Measurements from ENCODE around the gene PSMC3.
A peak's percentile ranks its signal among the peaks of the same experiment; 100 is the strongest.

Gene PSMC3

GRCh38 chr11:47430524-47430923 is 4.3 kb upstream of the PSMC3 start:
- Histone ChIP-seq H3K4me1 (ENCODE audit: low read depth, poor library complexity, severe bottlenecking) (no peaks in the 10 kb centered on the region), H3K9ac (no peak overlapping the region), H3K4me2 (no peak overlapping the region), H3K27me3 (ENCODE audit: insufficient read depth, low read depth) (no peaks in the 10 kb centered on the region), H3K79me2 (ENCODE audit: insufficient read depth, low read depth) (peaks cover 6% of the 10 kb centered on the region), H3K36me3 (ENCODE audit: insufficient read depth) (no peaks in the 10 kb centered on the region), H2AFZ (ENCODE audit: low read depth) (no peak overlapping the region), H3K4me3 (IDR thresholded peaks at IDR 0.05; ENCODE audit: insufficient read depth, low read depth, low read length) (no peak overlapping the region), H4K20me1 (ENCODE audit: insufficient read depth) (no peaks in the 10 kb centered on the region), H3K27ac (no peak overlapping the region)
- no peak for TF ChIP-seq CTCF (conservative IDR thresholded peaks at IDR 0.05; ENCODE audit: low read depth, low read length)

- no peaks in the 10 kb centered on the region for H3K27me3 ChIP-seq (ENCODE audit: insufficient read depth, low read depth)
- H3K9ac ChIP-seq: peak overlapping the region; percentile 93
- H3K4me3 ChIP-seq (IDR thresholded peaks at IDR 0.05; ENCODE audit: insufficient read depth, low read depth, low read length): no peak overlapping the region
- H3K79me2 ChIP-seq (ENCODE audit: insufficient read depth, low read depth): peaks cover 23% of the 10 kb centered on the region
- peaks cover 10% of the 10 kb centered on the region; the same call in 1 of the 2 replicates for H3K36me3 ChIP-seq (ENCODE audit: insufficient read depth)
- H3K27ac ChIP-seq: peak overlapping the region; percentile 85
- no peaks in the 10 kb centered on the region for H4K20me1 ChIP-seq (ENCODE audit: insufficient read depth)
- TF ChIP-seq CTCF (conservative IDR thresholded peaks at IDR 0.05; ENCODE audit: low read depth, low read length): no peak
- H3K4me2 ChIP-seq: peak overlapping the region; percentile 99
- H3K4me1 ChIP-seq (ENCODE audit: low read depth, poor library complexity, severe bottlenecking): peaks cover 8% of the 10 kb centered on the region
- H2AFZ ChIP-seq (ENCODE audit: low read depth): peak overlapping the region; percentile 95
These were observed 628 bp downstream of the PSMC3 start for GRCh38 chr11:47425611-47426010.

GRCh38 chr11:47418454-47419259 is 7.6 kb downstream of the PSMC3 start:
- H3K4me1 ChIP-seq (ENCODE audit: low read depth, poor library complexity, severe bottlenecking): no peaks in the 10 kb centered on the region
- H3K27me3 ChIP-seq (ENCODE audit: insufficient read depth, low read depth): no peaks in the 10 kb centered on the region
- H4K20me1 ChIP-seq (ENCODE audit: insufficient read depth): no peaks in the 10 kb centered on the region
- no peak overlapping the region for H3K4me2 ChIP-seq
- no peak overlapping the region for H2AFZ ChIP-seq (ENCODE audit: low read depth)
- no peaks in the 10 kb centered on the region for H3K79me2 ChIP-seq (ENCODE audit: insufficient read depth, low read depth)
- TF ChIP-seq CTCF (conservative IDR thresholded peaks at IDR 0.05; ENCODE audit: low read depth, low read length): no peak
- no peak overlapping the region for H3K27ac ChIP-seq
- no peak overlapping the region for H3K9ac ChIP-seq
- H3K36me3 ChIP-seq (ENCODE audit: insufficient read depth): peaks cover 18% of the 10 kb centered on the region; the same call in 1 of the 2 replicates
- H3K4me3 ChIP-seq (IDR thresholded peaks at IDR 0.05; ENCODE audit: insufficient read depth, low read depth, low read length): no peak overlapping the region

GRCh38 chr11:47417712-47418111 is 8.5 kb downstream of the PSMC3 start:
- no peak overlapping the region for H3K9ac ChIP-seq
- no peaks in the 10 kb centered on the region for H3K4me1 ChIP-seq (ENCODE audit: low read depth, poor library complexity, severe bottlenecking)
- H3K36me3 ChIP-seq (ENCODE audit: insufficient read depth): peaks cover 14% of the 10 kb centered on the region; the same call in 1 of the 2 replicates
- H4K20me1 ChIP-seq (ENCODE audit: insufficient read depth): no peaks in the 10 kb centered on the region
- no peak overlapping the region for H3K4me3 ChIP-seq (IDR thresholded peaks at IDR 0.05; ENCODE audit: insufficient read depth, low read depth, low read length)
- no peak overlapping the region for H3K27ac ChIP-seq
- no peaks in the 10 kb centered on the region for H3K27me3 ChIP-seq (ENCODE audit: insufficient read depth, low read depth)
- no peak overlapping the region for H2AFZ ChIP-seq (ENCODE audit: low read depth)
- no peak overlapping the region for H3K4me2 ChIP-seq
- no peak for TF ChIP-seq CTCF (conservative IDR thresholded peaks at IDR 0.05; ENCODE audit: low read depth, low read length)
- no peaks in the 10 kb centered on the region for H3K79me2 ChIP-seq (ENCODE audit: insufficient read depth, low read depth)

Data from KMS-11 (cell line).